B cell (primary cell): Measurements from ENCODE around the gene FZD1. TPM values are rescaled to one million over a fixed set of nuclear protein-coding genes. Genes with fewer than 3 reads are reported as not detected.

Source experiments
- ATAC-seq: fragments of 200-7000 bp; cut with Tn5 transposase; one replicate; pipeline ENCODE4 v1.10.0; 2021; ENCODE audit warnings: low read depth, mild to moderate bottlenecking, moderate number of reproducible peaks, moderate library complexity
- CTCF ChIA-PET: fragments of 350-600 bp; sonication (Branson Sonifier 250); formaldehyde crosslinking; loops from one replicate; lab custom pipeline; 2021; ENCODE audit warnings: antibody characterized with exemption, inconsistent platforms; lab: Charles Lee
- POLR2A ChIA-PET: fragments of 350-600 bp; sonication (Branson Sonifier 250); formaldehyde crosslinking; loops from one replicate; lab custom pipeline; 2021; ENCODE audit warnings: antibody characterized with exemption; lab: Charles Lee
- DNase-seq: peaks from one replicate; pipeline ENCODE4 v3.0.0; 2013
- H2AFZ ChIP-seq: 2 replicates; pipeline ENCODE4 v1.6.1; 2012; ENCODE audit warnings: mild to moderate bottlenecking, low read depth, low read length; ENCODE audit not compliant: insufficient read depth, poor library complexity, severe bottlenecking
- H3K27ac ChIP-seq, 2 donors: 1 replicate in 1 of 2; 2 replicates in 1 of 2; pipeline ENCODE4 v1.5.1; 2012 to 2013; ENCODE audit warnings: low read length in 2 of 2, mild to moderate bottlenecking in 2 of 2, moderate library complexity in 1 of 2
- H3K27me3 ChIP-seq, 4 experiments: fragments of 200-600 bp in 1 of 4; sonication (generic) in 1 of 4; replicated peaks in 1 of 4; 1 replicate in 2 of 4; 2 replicates in 2 of 4; pipeline versions ENCODE4 v1.6.1 to v1.7.0; 2013 to 2016; ENCODE audit warnings: low read length in 3 of 4, mild to moderate bottlenecking in 2 of 4, mixed read lengths in 1 of 4, moderate library complexity in 1 of 4; ENCODE audit not compliant: insufficient read depth in 4 of 4, control insufficient read depth in 3 of 4; ENCODE audit errors: control extremely low read depth in 1 of 4
- H3K36me3 ChIP-seq, 2 experiments: replicated peaks in 1 of 2; 1 replicate in 1 of 2; 2 replicates in 1 of 2; pipeline versions ENCODE4 v1.6.1 to v1.7.1; 2013; ENCODE audit warnings: low read length in 1 of 2; ENCODE audit not compliant: insufficient read depth in 2 of 2, control insufficient read depth in 1 of 2; ENCODE audit errors: control extremely low read depth in 1 of 2, extremely low read depth in 1 of 2
- H3K4me1 ChIP-seq, 2 donors: fragments of 200-600 bp in 1 of 2; sonication (generic) in 1 of 2; 1 replicate in 1 of 2; 2 replicates in 1 of 2; pipeline versions ENCODE4 v1.5.1 to v1.6.1; 2013 to 2017; ENCODE audit warnings: low read length in 2 of 2; ENCODE audit not compliant: control insufficient read depth in 2 of 2, insufficient read depth in 2 of 2
- H3K4me2 ChIP-seq: replicated peaks from 2 replicates; pipeline ENCODE3; 2012; ENCODE audit warnings: mild to moderate bottlenecking, low read depth, low read length; ENCODE audit not compliant: poor library complexity, severe bottlenecking
- H3K4me3 ChIP-seq, 5 experiments: fragments of 200-600 bp in 1 of 5; sonication (generic) in 1 of 5; 1 replicate in 3 of 5; 2 replicates in 2 of 5; pipeline versions ENCODE4 v1.5.1 to v1.7.0; 2011 to 2016; ENCODE audit warnings: low read length in 4 of 5, mild to moderate bottlenecking in 4 of 5, low read depth in 2 of 5, control low read depth in 1 of 5, moderate library complexity in 1 of 5; ENCODE audit not compliant: insufficient read depth in 1 of 5; ENCODE audit errors: control extremely low read depth in 1 of 5, extremely low read depth in 1 of 5
- H3K79me2 ChIP-seq: fragments of 200-600 bp; sonication (generic); one replicate; pipeline ENCODE4 v1.6.0; 2016; ENCODE audit warnings: low read length; ENCODE audit not compliant: control insufficient read depth, insufficient read depth
- H3K9ac ChIP-seq: fragments of 200-600 bp; sonication (generic); 2 replicates; pipeline ENCODE4 v1.6.1; 2017; ENCODE audit warnings: mild to moderate bottlenecking, low read length, moderate library complexity
- H3K9me3 ChIP-seq, 3 donors: one replicate each; pipeline versions ENCODE4 v1.6.1 to v1.7.1; 2013; ENCODE audit warnings: low read length in 2 of 3; ENCODE audit not compliant: control insufficient read depth in 2 of 3, insufficient read depth in 1 of 3; ENCODE audit errors: control extremely low read depth in 1 of 3
- H4K20me1 ChIP-seq: 2 replicates; pipeline ENCODE4 v1.6.0; 2012; ENCODE audit warnings: mild to moderate bottlenecking, low read length; ENCODE audit not compliant: insufficient read depth, control insufficient read depth, poor library complexity, severe bottlenecking
- H3K27ac Mint-ChIP-seq: one replicate; pipeline ENCODE4 v1.8.0; 2021; ENCODE audit warnings: mixed read lengths
- H3K27me3 Mint-ChIP-seq: one replicate; pipeline ENCODE4 v1.8.0; 2021; ENCODE audit warnings: mixed read lengths
- H3K4me1 Mint-ChIP-seq: one replicate; pipeline ENCODE4 v1.8.0; 2021; ENCODE audit warnings: mixed read lengths
- H3K4me3 Mint-ChIP-seq: one replicate; pipeline ENCODE4 v1.8.0; 2021; ENCODE audit warnings: mixed read lengths
- H3K9me3 Mint-ChIP-seq: one replicate; pipeline ENCODE4 v1.8.0; 2022; ENCODE audit warnings: mixed read lengths; ENCODE audit not compliant: insufficient read depth
- EZH2 ChIP-seq: IDR thresholded peaks from 2 replicates; pipeline ENCODE4 v1.6.1; 2012; ENCODE audit warnings: borderline replicate concordance, low read depth, mild to moderate bottlenecking, moderate library complexity, low read length; ENCODE audit not compliant: insufficient read depth, poor library complexity, severe bottlenecking
- WGBS: methylation state at CpG from one replicate; pipeline ENCODE4 v1.1.5; 2013; ENCODE audit warnings: missing lambda C conversion rate; ENCODE audit not compliant: insufficient coverage; 5-methylcytosine and 5-hydroxymethylcytosine counted together
- intact Hi-C: fragments of 100-400 bp; cut with micrococcal nuclease; formaldehyde crosslinking; loops from one replicate; pipeline ENCODE4 v1.10.0; 2022
- polyA plus RNA-seq: library from polyadenylated mRNA; depleted of rRNA; stranded (reverse); fragments of >200 nt; gene quantifications from 2 replicates; pipeline ENCODE4 v1.2.3, GENCODE V29; 2012
- total RNA-seq, 2 donors: library from RNA; stranded (reverse); fragments of 120-200 nt in 1 of 2; gene quantifications; 1 replicate in 1 of 2; 2 replicates in 1 of 2; pipeline versions ENCODE4 v1.2.3 to v1.2.4, GENCODE V29; 2013 to 2022
- TF ChIP-seq, protein P1 (sequence below): fragments of 200-600 bp; IDR thresholded peaks from one replicate; pipeline ENCODE4 v1.8.0; 2022; ENCODE audit warnings: antibody characterized with exemption, mild to moderate bottlenecking

FZD1 gene
- total and polyA plus RNA-seq, 2 donors (not counting 1 experiment from before 2014, with no cell fraction given): 0.15 to 0.49 TPM

DNA sequence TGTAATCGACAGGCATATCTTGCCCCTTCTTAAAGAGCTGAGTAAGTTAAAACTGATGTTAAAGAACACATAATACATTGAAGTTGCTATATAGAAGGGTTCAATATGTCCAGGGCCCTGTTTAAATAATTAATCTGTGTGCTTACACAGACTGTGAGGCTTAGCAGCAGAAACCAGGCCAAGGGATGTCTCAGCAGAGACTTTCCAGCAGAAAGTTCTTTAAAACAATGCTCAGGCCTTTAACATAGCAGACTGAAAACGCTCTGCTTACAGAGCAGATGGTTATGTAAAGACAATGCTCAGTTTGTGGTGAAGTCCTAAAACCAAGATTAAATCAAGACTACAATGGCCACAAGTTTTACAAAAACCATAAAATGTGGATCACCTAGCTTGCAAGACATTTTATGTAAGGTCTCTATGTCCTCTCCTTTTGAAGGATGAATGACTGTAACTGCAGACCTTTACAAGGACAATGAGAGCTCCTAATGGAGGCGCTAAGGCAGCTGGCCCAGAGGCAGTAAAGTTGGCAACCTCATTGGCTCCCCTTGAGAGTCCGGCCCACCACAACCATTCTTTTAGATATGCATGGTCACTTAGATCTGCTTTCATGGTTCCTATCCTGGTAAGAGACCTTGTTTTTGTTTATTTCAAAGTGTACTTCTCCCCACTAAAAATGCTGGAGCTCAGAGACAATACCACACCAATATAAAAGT is 56.3 kb downstream of the FZD1 start:
- TF ChIP-seq EZH2: no peak
- TF ChIP-seq, protein P1, sequence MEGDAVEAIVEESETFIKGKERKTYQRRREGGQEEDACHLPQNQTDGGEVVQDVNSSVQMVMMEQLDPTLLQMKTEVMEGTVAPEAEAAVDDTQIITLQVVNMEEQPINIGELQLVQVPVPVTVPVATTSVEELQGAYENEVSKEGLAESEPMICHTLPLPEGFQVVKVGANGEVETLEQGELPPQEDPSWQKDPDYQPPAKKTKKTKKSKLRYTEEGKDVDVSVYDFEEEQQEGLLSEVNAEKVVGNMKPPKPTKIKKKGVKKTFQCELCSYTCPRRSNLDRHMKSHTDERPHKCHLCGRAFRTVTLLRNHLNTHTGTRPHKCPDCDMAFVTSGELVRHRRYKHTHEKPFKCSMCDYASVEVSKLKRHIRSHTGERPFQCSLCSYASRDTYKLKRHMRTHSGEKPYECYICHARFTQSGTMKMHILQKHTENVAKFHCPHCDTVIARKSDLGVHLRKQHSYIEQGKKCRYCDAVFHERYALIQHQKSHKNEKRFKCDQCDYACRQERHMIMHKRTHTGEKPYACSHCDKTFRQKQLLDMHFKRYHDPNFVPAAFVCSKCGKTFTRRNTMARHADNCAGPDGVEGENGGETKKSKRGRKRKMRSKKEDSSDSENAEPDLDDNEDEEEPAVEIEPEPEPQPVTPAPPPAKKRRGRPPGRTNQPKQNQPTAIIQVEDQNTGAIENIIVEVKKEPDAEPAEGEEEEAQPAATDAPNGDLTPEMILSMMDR: no peak
- no peak overlapping the region for H3K4me3 Mint-ChIP-seq
- ATAC-seq: no peak

More for the DNA sequence above, 56.3 kb downstream of the FZD1 start:
- ChIA-PET CTCF (no interaction called here), POLR2A (no interaction called here)
- Histone ChIP-seq H3K4me3 (no peak overlapping the region), H3K27me3 (no peaks in the 10 kb centered on the region), H3K9ac (no peak overlapping the region), H3K36me3 (no peaks in the 10 kb centered on the region), H4K20me1 (no peaks in the 10 kb centered on the region), H3K27ac (no peak overlapping the region), H3K4me2 (no peak overlapping the region), H2AFZ (no peak overlapping the region), H3K4me1 (peaks cover 0 to 3% of the 10 kb centered on the region in 2 donors), H3K79me2 (no peaks in the 10 kb centered on the region), H3K9me3 (no peaks in the 10 kb centered on the region)
- intact Hi-C loops: no loop called here
- H3K4me1 Mint-ChIP-seq: peaks cover 10% of the 10 kb centered on the region
- no peak for DNase-seq
- H3K27me3 Mint-ChIP-seq: peaks cover 21% of the 10 kb centered on the region
- no peaks in the 10 kb centered on the region for H3K9me3 Mint-ChIP-seq
- WGBS: 100% methylated on average over 1 of the region's 4 CpGs
- H3K27ac Mint-ChIP-seq: no peak overlapping the region
